Gastrocnemius medialis (tissue), 4 donors: ENCODE results near the gene LRTM2.

ENCODE experiments used
- POLR2A ChIP-seq, 2 donors: fragments of 450-650 bp; IDR thresholded peaks; one replicate each; pipeline ENCODE4 v1.6.1; 2017; ENCODE audit warnings: antibody characterized with exemption in 2 of 2, mild to moderate bottlenecking in 2 of 2, moderate library complexity in 2 of 2
- TF ChIP-seq, protein P1 (sequence below), 5 experiments: fragments of 450-650 bp in 3 of 5; fragments of 200-600 bp in 2 of 5; sonication (generic) in 2 of 5; IDR thresholded peaks in 4 of 5; conservative IDR thresholded peaks in 1 of 5; 1 replicate in 4 of 5; 2 replicates in 1 of 5; pipeline ENCODE4 v1.5.1; 2016 to 2019; ENCODE audit warnings: antibody characterized with exemption in 5 of 5, mild to moderate bottlenecking in 3 of 5, moderate library complexity in 3 of 5

DNA sequence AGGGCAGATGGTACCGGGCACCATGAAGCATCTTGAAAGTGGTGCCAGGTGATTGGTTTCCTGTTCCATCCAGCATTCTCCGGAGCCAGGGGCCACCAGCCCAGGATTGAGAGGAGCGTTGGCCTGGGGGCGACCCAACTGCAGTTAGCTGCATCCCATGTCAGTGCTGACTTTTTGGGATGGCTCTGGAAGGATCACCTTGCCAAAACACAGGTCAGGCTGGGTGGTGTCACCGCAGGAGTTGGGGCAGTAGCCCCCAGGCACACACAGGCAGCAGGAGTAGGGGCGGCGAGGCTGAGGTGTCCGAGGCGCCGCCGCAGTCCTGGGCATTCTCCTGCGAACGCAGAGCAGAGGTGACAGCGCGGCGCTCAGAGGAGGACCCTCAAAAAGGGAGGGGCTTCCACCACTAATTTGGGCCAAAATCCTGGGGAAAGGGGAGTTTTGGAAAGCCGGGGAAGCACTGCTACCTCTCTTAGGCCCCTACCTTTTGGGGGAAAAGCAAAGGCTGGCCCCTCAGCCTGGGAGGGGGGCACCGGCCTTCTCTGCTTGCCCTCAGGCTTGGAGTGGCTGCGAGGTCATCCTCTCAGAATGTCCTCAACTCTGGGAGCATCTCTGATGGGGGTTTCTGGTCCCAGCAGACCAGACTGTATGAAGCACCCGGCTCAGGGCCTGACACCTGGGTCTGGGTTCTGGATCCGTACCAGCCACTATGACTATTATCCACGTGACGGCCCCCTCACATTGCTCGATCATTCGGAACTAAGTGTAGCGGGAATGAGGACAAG is 26.7 kb upstream of the LRTM2 start:
- TF ChIP-seq, protein P1, sequence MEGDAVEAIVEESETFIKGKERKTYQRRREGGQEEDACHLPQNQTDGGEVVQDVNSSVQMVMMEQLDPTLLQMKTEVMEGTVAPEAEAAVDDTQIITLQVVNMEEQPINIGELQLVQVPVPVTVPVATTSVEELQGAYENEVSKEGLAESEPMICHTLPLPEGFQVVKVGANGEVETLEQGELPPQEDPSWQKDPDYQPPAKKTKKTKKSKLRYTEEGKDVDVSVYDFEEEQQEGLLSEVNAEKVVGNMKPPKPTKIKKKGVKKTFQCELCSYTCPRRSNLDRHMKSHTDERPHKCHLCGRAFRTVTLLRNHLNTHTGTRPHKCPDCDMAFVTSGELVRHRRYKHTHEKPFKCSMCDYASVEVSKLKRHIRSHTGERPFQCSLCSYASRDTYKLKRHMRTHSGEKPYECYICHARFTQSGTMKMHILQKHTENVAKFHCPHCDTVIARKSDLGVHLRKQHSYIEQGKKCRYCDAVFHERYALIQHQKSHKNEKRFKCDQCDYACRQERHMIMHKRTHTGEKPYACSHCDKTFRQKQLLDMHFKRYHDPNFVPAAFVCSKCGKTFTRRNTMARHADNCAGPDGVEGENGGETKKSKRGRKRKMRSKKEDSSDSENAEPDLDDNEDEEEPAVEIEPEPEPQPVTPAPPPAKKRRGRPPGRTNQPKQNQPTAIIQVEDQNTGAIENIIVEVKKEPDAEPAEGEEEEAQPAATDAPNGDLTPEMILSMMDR (IDR thresholded peaks at IDR 0.05 in 4 of 5, conservative IDR thresholded peaks at IDR 0.05 in 1 of 5), result no peak
- TF ChIP-seq POLR2A (IDR thresholded peaks at IDR 0.05), result no peak
